ENCODE measurements around the gene BNC1.
"Not testable (repeated sequence)": the region's sequence is repeated elsewhere in the genome, so short reads cannot be mapped to it uniquely, and the experiment has no call there.

BNC1 gene

GRCh38 chr15:83293201-83293600 is 8.7 kb upstream of the BNC1 start:
- no peak for DNase-seq (ENCODE audit: low read depth in 2 of 2)

GRCh38 chr15:83292317-83292716 is 7.9 kb upstream of the BNC1 start:
- no peak for DNase-seq (ENCODE audit: low read depth in 2 of 2)

GRCh38 chr15:83290236-83290635 is 5.8 kb upstream of the BNC1 start:
- no peak for DNase-seq (ENCODE audit: low read depth in 2 of 2)

GRCh38 chr15:83289160-83289559 is 4.7 kb upstream of the BNC1 start:
- DNase-seq (ENCODE audit: low read depth in 2 of 2): no peak

DNA sequence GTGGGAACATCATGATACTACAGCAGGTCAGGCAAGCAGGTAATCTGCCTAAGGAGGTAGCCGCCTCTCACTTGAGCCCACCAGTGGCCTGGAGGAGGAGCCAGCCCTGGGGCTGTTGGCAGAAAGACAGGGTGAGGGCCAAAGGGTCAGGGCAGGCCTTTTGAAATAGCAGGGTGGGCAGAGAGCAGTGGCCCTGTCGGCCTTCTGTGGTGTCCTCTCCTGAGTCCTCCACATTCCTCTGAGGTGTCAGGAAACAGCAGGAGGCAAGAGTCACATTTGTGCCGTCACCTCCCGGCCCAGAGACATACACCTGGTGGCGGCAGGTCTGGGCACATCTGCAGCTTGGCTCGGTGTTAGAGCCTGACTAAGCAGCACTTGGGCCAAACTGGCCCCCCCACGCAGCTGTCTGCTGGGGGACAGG is 3.9 kb upstream of the BNC1 start:
- DNase-seq (ENCODE audit: low read depth in 2 of 2): no peak

DNA sequence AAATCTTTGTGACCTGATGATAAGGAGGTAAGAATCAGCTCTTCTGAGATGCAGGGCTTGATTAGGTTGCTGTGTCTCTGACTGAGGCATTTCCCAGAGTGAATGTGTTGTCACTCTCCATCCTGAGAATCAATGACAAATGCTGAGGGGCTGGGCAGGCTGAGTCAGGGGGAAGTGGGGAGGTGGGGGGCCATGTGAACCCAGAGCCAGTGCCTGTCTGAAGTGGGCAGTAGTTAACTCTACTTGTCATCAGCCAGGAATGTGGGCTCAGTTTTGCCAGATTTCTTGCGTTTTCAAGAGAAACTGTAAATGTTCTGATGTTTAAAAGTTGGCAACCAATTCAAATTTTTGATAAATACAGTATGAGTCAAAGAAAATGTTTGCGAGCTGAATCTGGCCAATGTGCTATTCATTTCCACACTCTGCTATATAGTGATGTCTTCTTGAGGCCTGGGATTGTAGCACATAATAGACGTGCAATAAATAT is 3.1 kb upstream of the BNC1 start:
- no peak for DNase-seq (ENCODE audit: low read depth in 2 of 2)

DNA sequence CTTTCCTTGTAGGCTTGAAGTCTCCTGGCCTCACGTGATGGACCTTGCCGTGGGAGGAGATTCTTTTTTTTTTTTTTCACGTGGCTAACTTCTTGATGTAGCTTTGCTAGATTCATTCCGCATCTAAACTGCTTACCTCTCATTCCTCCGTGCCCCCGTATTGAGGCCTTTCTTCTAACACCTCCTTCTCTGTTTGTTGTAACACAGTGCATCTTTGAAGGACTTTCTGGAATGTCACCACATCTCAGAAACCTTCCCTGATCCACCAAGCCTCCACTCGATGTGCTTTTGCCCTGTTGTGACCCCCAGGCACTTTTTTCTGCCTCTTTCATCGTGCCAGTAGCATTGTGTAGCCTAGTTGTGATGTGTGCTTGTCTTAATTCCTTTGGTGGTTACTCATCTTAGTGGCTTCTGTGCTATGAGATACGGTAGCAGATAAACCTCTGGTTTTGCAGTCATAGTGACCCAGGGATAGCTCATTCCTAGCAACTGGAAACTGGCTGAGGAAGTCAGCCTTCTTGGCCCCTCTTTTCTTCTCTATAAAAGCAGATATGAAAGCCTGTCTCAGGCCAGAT is 1.6 kb upstream of the BNC1 start:
- DNase-seq (ENCODE audit: low read depth in 2 of 2): no peak

GRCh38 chr15:83285284-83285978 is 967 bp upstream of the BNC1 start:
- DNase-seq (ENCODE audit: low read depth in 2 of 2): no peak

DNA sequence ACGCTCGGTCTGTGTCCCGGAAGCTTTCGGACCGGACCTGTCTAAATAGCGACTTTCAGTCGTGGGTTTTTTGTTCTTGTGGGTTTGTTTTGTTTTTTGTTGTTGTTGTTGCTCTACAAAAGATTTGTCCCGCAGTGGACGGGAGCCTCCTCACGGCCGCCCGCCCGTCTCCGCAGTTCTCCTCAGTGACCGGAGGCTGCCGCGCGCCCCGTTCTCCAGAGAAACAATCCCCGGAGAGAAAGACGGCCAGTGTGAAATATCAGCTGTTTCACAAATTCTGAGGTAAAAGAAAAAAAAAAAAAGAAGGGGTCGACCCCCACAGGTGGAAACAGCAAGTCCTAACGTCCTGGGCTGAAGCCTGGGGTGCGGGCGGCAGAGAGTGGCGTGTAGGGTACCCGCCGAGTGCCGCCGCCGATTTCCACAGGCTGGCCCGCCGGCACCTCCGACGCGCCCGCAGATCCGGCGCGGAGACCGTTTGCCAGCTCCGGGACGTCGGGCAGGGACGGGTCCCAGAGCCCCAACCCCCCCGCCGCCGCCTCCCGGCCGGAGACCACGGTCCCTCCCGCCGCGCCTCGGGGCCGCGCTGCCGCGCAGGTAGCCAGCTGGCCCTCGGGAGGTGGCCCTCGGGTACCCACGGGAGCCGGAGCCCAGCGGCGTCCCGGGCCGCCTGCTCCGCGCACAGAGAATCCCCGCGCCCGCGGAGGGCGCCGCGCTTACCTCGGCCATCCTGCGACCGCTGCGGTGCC is 478 bp downstream of the BNC1 start:
- no peak for DNase-seq (ENCODE audit: low read depth in 2 of 2)

DNA sequence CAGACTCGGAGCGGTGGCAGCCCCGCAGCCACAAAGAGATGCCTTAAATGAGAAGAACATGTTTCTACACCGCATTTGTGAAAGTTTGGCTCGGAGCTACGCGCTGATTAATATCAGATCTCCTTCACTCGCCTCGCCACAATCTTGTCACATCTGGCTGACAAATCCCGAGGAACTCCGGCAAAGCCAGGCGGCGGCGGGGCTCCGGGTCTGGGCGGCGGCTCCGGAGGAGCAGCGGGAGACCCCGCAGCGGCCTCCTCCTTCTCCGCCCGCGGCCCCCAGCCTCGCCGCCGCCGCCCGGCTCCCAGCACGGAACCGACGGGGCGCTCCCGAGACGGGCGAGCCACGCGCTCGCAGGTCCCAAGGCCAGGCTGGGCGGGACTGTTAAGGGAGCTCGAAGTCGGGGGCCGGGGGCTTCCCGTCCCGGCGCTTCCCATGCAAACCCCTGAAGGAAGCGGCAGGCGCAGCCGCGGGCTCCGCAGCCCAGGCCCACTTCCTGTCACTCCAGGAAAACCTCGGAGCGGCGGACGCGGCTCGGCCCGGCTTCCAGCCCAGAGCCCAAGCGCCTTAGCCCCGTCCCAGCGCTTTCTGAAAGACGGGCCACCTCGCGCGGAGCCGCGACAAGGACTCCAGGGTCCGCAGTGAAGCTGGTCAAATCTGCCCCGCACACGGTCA is 1.2 kb downstream of the BNC1 start:
- DNase-seq (ENCODE audit: low read depth in 2 of 2): no peak

- DNase-seq (ENCODE audit: low read depth in 2 of 2): no peak
Observed at GRCh38 chr15:83282776-83283137, 1.7 kb downstream of the BNC1 start.

- no peak for DNase-seq (ENCODE audit: low read depth in 2 of 2)
Observed at GRCh38 chr15:83282141-83282540, 2.3 kb downstream of the BNC1 start.

DNA sequence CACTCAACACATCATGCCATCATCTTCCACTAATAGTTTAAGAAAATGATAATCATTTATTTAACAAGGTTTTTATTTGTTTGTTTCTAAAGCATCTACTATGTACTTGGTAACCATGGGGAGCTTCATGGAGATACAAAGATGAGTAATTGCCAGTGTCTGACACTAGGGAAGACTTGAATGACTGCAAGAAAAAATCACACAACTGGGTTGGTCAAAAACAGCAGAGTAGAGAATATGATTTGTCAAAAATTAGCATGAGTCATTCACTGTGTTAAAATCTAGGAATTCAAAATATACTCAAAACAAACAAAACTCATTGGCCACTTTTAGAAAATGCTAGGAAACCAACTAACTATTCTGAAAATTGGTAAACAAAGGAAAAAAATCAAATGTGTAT is 6.3 kb downstream of the BNC1 start:
- no peak for DNase-seq (ENCODE audit: low read depth in 2 of 2)

DNA sequence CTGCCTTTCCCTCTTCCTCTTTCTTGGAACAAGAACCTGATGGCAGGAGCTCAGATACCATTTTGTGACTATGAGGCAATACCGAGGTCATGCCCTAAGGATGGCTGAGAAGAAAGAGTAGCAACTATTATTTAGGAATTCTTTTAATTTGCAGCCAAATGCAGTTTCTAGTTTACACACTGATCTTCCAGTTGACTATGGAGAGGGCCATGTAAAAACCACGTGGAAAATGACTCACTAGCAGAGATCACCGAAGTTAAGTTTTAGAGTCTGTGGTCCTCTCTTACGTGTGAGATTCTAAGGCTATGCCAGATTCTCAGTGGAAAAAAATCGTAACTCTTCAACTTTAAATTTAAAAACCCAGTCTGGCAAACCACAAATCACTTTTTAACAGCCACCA is 7.8 kb downstream of the BNC1 start:
- no peak for DNase-seq (ENCODE audit: low read depth in 2 of 2)

DNA sequence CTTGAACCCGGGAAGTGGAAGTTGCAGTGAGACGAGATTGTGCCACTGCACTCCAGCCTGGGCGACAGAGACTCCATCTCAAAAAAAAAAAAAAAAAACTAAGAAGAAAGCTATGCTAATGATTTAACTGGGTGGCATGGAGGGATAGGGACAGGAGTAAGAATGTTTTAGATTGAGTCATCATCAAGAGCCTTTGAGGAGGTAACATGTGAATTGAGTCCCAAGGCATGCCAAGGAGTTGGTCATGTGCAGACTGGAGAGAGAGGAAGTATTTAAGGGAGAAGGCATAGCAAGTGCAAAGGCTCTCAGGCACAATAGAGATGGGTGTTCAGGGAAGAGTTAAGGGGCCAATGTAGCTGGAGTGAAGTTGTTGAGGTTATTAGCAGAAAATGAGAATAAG is 9.1 kb downstream of the BNC1 start:
- no peak for DNase-seq (ENCODE audit: low read depth in 2 of 2)

- no peak for DNase-seq (ENCODE audit: low read depth in 2 of 2)
Observed at GRCh38 chr15:83270176-83270575, 14.3 kb downstream of the BNC1 start.

DNA sequence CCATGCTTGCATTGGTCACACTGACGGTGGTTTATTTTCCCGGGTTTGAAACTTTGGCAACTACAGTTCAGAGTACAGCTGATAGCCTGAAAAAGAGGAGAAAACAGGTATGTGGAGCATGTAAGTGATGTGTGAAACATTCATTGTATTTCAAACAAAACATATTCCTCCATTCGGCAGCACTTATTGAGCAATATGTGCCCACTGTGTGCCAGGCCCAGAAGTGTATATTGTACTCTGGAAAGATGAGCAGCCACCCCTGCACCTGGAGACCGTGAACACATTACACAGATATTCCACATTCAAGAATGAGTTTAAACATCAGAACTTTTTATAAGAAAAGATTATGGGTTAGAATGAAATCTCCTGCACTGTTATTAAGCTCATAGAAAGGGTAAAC is 16.3 kb downstream of the BNC1 start:
- DNase-seq (ENCODE audit: low read depth in 2 of 2): no peak

DNA sequence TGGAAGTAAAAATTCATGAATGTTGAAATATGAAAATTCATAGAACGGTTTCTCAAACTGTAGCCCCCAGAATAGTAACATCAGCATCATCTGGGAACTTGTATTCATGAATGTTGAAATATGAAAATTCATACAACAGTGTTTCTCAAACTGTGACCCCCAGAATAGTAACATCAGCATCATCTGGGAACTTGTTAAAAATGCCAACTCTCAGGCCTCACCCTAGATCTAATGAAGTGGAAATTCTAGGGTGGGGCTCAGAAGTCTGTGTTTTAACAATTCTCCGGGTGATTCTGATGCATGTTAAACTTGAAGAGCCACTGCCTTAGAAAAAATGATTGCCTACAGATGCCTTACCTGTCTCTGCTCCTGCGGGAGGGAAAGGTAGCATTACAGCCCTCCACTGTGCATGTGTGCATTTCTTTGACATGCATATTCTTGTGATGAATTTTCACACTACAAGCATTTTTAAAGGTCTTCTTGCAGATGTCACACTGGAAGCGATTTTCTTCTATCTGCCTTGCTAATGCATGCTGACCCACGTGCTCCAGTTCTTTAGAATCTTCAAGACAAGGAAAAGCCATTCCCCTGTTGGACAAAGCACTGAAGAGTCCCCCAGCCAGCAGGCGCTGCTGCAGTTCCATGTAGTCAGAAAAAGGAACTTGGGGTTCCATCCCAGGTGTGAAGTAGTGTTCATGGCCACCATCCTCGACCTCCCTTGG is 21.7 kb downstream of the BNC1 start:
- DNase-seq (ENCODE audit: low read depth in 2 of 2): no peak

GRCh38 chr15:83262181-83262580 is 22.3 kb downstream of the BNC1 start:
- DNase-seq (ENCODE audit: low read depth in 2 of 2): not testable (repeated sequence)

- DNase-seq (ENCODE audit: low read depth in 2 of 2): no peak
Observed at GRCh38 chr15:83250781-83251180, 33.7 kb downstream of the BNC1 start.

GRCh38 chr15:83249030-83249343 is 35.5 kb downstream of the BNC1 start:
- DNase-seq (ENCODE audit: low read depth in 2 of 2): no peak

Measured in activated CD8-positive, alpha-beta memory T cell treated with anti-CD3 and anti-CD28 coated beads for 4 hours (primary cell).